HepG2 (cell line): ENCODE data around the gene ABCC3. TPM values are rescaled to one million over a fixed set of nuclear protein-coding genes. Genes with fewer than 3 reads are reported as not detected.

Experiments
- ATAC-seq: fragments of 200-7000 bp; cut with Tn5 transposase; 3 replicates; pipeline ENCODE4 v1.9.1; 2020; ENCODE audit warnings: mild to moderate bottlenecking, moderate library complexity
- BruUV-seq: library from RNA; stranded (reverse); fragments of 400-500 nt; replicated peaks from 2 replicates; lab custom pipeline; 2021; lab: Mats Ljungman, UMichigan
- CTCF ChIA-PET: fragments of 300-600 bp; formaldehyde crosslinking; extraction: SDS; loops from one replicate; lab custom pipeline; 2021; ENCODE audit warnings: low total read pairs, inconsistent platforms, low intra/inter-chr PET ratio; lab: Yijun Ruan, JAX
- POLR2A ChIA-PET: fragments of 350-600 bp; sonication (Branson Sonifier 250); formaldehyde crosslinking; loops from one replicate; lab custom pipeline; 2020; ENCODE audit warnings: antibody characterized with exemption, inconsistent platforms; lab: Yijun Ruan, JAX
- DNase-seq: peaks from one replicate; pipeline ENCODE4 v3.0.0-alpha.2; 2015; ENCODE audit warnings: low spot score
- FAIRE-seq: peaks from 3 replicates; lab custom pipeline; 2011; peaks lifted over from hg19 to GRCh38; lab: Jason Lieb, UNC
- H2AFZ ChIP-seq: one replicate; pipeline ENCODE4 v1.6.1; 2011; ENCODE audit warnings: low read length, inconsistent platforms
- H3K27ac ChIP-seq: fragments of 300-600 bp; 3 replicates; pipeline ENCODE4 v1.8.0; 2011; ENCODE audit warnings: mixed run types, mild to moderate bottlenecking, mixed read lengths, low read length, inconsistent platforms; ENCODE audit not compliant: insufficient read depth; ENCODE audit errors: extremely low read length
- H3K27me3 ChIP-seq, 2 experiments: fragments of 200-600 bp in 1 of 2; 2 replicates in 1 of 2; 3 replicates in 1 of 2; pipeline versions ENCODE4 v1.6.0 to v1.8.0; 2011; ENCODE audit warnings: low read length in 2 of 2, mild to moderate bottlenecking in 2 of 2, moderate library complexity in 2 of 2, inconsistent platforms in 1 of 2; ENCODE audit not compliant: insufficient read depth in 2 of 2, control insufficient read depth in 1 of 2
- H3K36me3 ChIP-seq, 2 experiments: fragments of 200-600 bp in 1 of 2; replicated peaks in 1 of 2; 2 replicates in 1 of 2; 3 replicates in 1 of 2; pipeline versions ENCODE4 v1.5.1 to v1.8.0; 2011; ENCODE audit warnings: low read length in 2 of 2, inconsistent platforms in 1 of 2; ENCODE audit not compliant: insufficient read depth in 2 of 2, control insufficient read depth in 1 of 2
- H3K4me1 ChIP-seq: 2 replicates; pipeline ENCODE4 v1.5.1; 2012; ENCODE audit warnings: low read length, inconsistent platforms; ENCODE audit not compliant: insufficient read depth
- H3K4me2 ChIP-seq: 2 replicates; pipeline ENCODE4 v1.6.0; 2011; ENCODE audit warnings: low read depth, low read length, inconsistent platforms
- H3K4me3 ChIP-seq, 3 experiments: fragments of 200-600 bp in 1 of 3; sonication (generic), shearing (Covaris generic) in 1 of 3; replicated peaks in 1 of 3; 2 replicates each; pipeline ENCODE4 v1.5.1; 2011 to 2016; ENCODE audit warnings: low read length in 3 of 3, inconsistent platforms in 2 of 3, low read depth in 2 of 3, mild to moderate bottlenecking in 2 of 3, control low read depth in 1 of 3, mixed read lengths in 1 of 3; ENCODE audit not compliant: insufficient read depth in 1 of 3
- H3K79me2 ChIP-seq: one replicate; pipeline ENCODE4 v1.6.1; 2011; ENCODE audit warnings: low read length, inconsistent platforms; ENCODE audit not compliant: insufficient read depth
- H3K9ac ChIP-seq: 2 replicates; pipeline ENCODE4 v1.6.0; 2011; ENCODE audit warnings: mild to moderate bottlenecking, low read depth, low read length, inconsistent platforms; ENCODE audit not compliant: insufficient read depth
- H3K9me3 ChIP-seq: 2 replicates; pipeline ENCODE4 v1.5.1; 2012; ENCODE audit warnings: mild to moderate bottlenecking, low read length
- H4K20me1 ChIP-seq: 2 replicates; pipeline ENCODE4 v1.6.0; 2011; ENCODE audit warnings: inconsistent platforms, mild to moderate bottlenecking, low read length, moderate library complexity; ENCODE audit not compliant: insufficient read depth
- GATAD1 ChIP-seq: IDR thresholded peaks from 2 replicates; pipeline ENCODE4 v1.6.1; 2016; ENCODE audit warnings: missing genetic modification reagents, missing compliant biosample characterization
- RBM22 ChIP-seq: fragments of 200-400 bp; formaldehyde crosslinking; optimal IDR thresholded peaks from 2 replicates; pipeline ENCODE3; 2017; ENCODE audit warnings: mild to moderate bottlenecking, low read length, moderate library complexity
- TP53 ChIP-seq: sonication (generic); formaldehyde crosslinking; conservative IDR thresholded peaks from 2 replicates; pipeline ENCODE4 v1.4.0; 2020; ENCODE audit warnings: missing genetic modification reagents
- ZMYM3 ChIP-seq: sonication (generic); formaldehyde crosslinking; IDR thresholded peaks from 2 replicates; pipeline ENCODE4 v1.5.1; 2020; ENCODE audit warnings: mild to moderate bottlenecking, missing genetic modification reagents
- ZNF530 ChIP-seq: sonication (generic); formaldehyde crosslinking; IDR thresholded peaks from 2 replicates; pipeline ENCODE4 v1.5.0; 2020; ENCODE audit warnings: low read depth, mild to moderate bottlenecking, missing genetic modification reagents
- WGBS: methylation state at CpG from one replicate; pipeline ENCODE4 v1.1.6; 2017; ENCODE audit warnings: low lambda C conversion rate; 5-methylcytosine and 5-hydroxymethylcytosine counted together
- in situ Hi-C: cut with HindIII; loops from 2 replicates; pipeline ENCODE4 v1.10.0; 2017; ENCODE audit warnings: low pct_unique_long_range_greater_than_20kb; ENCODE audit not compliant: extremely low pct_ligation_motif_present
- intact Hi-C: fragments of 100-400 bp; cut with micrococcal nuclease; formaldehyde crosslinking; loops from one replicate; pipeline ENCODE4 v1.10.0; 2022; ENCODE audit not compliant: unreplicated experiment
- polyA plus RNA-seq, 8 experiments: library from polyadenylated mRNA; depleted of rRNA in 3 of 8; stranded (reverse) in 7 of 8; unstranded in 1 of 8; fragments of >200 nt; fragmentation: Illumina TruSeq in 4 of 8; extraction: Trizol in 4 of 8; gene quantifications; 2 replicates each; pipeline versions ENCODE4 v1.2.1 to v1.2.3, GENCODE V29; 2011 to 2016; ENCODE audit warnings: low read depth in 4 of 8, missing spikeins in 1 of 8, mixed read lengths in 1 of 8; ENCODE audit not compliant: insufficient read depth in 1 of 8
- total RNA-seq, 5 experiments: library from RNA; depleted of rRNA; stranded (reverse); fragments of >200 nt; fragmentation: Illumina TruSeq; extraction: Trizol; gene quantifications; 2 replicates each; pipeline ENCODE4 v1.2.3, GENCODE V29; 2016; ENCODE audit warnings: low read depth in 1 of 5
- TF ChIP-seq, protein P1 (sequence below): IDR thresholded peaks from 2 replicates; pipeline ENCODE4 v1.6.1; 2016; ENCODE audit warnings: missing compliant biosample characterization, missing genetic modification reagents, borderline replicate concordance
- TF ChIP-seq, protein P2 (sequence below): sonication (generic); formaldehyde crosslinking; IDR thresholded peaks from 2 replicates; pipeline ENCODE4 v1.8.1; 2023; ENCODE audit warnings: missing genetic modification reagents, mild to moderate bottlenecking, borderline replicate concordance

The ABCC3 gene
- total and polyA plus RNA-seq, 2 of the 13 experiments (the other 11 are each of a cell fraction or from before 2014, with no cell fraction given): 25.2 to 50.7 TPM

DNA sequence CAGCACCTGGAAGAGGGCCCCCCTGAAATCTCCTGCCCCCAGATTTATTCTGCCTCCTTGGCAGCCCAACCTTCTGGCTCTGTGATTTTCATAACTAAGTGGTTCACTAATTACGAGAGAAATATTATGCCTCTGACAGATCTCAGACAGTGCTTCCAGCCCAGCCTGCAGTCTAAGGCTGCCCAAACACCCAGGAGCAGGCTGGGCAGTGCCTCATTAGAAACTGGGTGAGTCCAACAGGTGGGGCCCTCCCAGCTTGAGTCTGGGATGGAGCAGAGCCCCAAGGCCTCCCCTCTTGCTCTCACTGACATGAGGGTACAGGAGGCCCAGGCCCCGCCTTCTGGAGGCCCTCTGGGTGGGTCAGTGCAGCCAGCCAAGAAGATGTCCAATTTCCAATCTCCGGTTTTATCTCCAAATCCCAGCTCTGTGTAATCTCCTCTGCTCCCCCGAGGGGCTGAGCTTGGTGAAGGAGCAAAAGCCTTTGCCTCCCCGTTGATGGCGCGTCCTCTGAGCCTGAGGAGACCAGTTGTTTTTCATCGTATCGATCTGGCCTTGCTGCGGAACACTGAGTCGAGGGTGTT is 20.1 kb upstream of the ABCC3 start:
- FAIRE-seq (no peak), DNase-seq (no peak), ATAC-seq (no peak)
- CTCF ChIA-PET: no interaction called here
- Histone ChIP-seq H3K9me3 (no peaks in the 10 kb centered on the region), H4K20me1 (no peaks in the 10 kb centered on the region), H3K4me3 (no peak overlapping the region), H3K4me1 (peaks cover 9% of the 10 kb centered on the region), H2AFZ (no peak overlapping the region), H3K4me2 (no peak overlapping the region), H3K79me2 (no peaks in the 10 kb centered on the region), H3K27me3 (peaks cover 33 to 89% of the 10 kb centered on the region in 2 experiments; a peak in 4 of 5 replicates), H3K9ac (no peak overlapping the region), H3K27ac (no peak overlapping the region), H3K36me3 (no peaks in the 10 kb centered on the region)
- no TSS peak for BruUV-seq
- in situ Hi-C loops (no loop called here), intact Hi-C loops (no loop called here)
- POLR2A ChIA-PET: no interaction called here
- 42% methylated on average over 11 of the region's 11 CpGs for WGBS
- no peak for TF ChIP-seq ZMYM3 (CRISPR knock-in tag)
- no peak for TF ChIP-seq GATAD1 (CRISPR knock-in tag)
- TF ChIP-seq ZNF530 (CRISPR knock-in tag): no peak
- TF ChIP-seq, protein P1, sequence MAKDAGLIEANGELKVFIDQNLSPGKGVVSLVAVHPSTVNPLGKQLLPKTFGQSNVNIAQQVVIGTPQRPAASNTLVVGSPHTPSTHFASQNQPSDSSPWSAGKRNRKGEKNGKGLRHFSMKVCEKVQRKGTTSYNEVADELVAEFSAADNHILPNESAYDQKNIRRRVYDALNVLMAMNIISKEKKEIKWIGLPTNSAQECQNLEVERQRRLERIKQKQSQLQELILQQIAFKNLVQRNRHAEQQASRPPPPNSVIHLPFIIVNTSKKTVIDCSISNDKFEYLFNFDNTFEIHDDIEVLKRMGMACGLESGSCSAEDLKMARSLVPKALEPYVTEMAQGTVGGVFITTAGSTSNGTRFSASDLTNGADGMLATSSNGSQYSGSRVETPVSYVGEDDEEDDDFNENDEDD (CRISPR knock-in tag): no peak
- TF ChIP-seq TP53 (CRISPR knock-in tag): no peak
- no peak for TF ChIP-seq RBM22
- TF ChIP-seq, protein P2, sequence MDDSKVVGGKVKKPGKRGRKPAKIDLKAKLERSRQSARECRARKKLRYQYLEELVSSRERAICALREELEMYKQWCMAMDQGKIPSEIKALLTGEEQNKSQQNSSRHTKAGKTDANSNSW (CRISPR knock-in tag): no peak
